H1 (cell line): Measurements from ENCODE around the gene PALD1. TPM values are rescaled to one million over a fixed set of nuclear protein-coding genes. Genes with fewer than 3 reads are reported as not detected.

Experiments
- EGR1 ChIP-seq: IDR thresholded peaks from 2 replicates; pipeline ENCODE4 v1.6.1; 2011; ENCODE audit warnings: low read depth, low read length, borderline replicate concordance
- GTF2F1 ChIP-seq: IDR thresholded peaks from 2 replicates; pipeline ENCODE4 v1.6.1; 2012; ENCODE audit warnings: low read depth, low read length, improper control_type of control experiment, borderline replicate concordance
- KDM4A ChIP-seq: IDR thresholded peaks from one replicate; pipeline ENCODE4 v1.7.1; 2012; ENCODE audit warnings: low read depth, mild to moderate bottlenecking, moderate library complexity, low read length, inconsistent platforms; ENCODE audit not compliant: severe bottlenecking
- RXRA ChIP-seq: IDR thresholded peaks from 2 replicates; pipeline ENCODE4 v1.6.1; 2011; ENCODE audit warnings: low read depth, mild to moderate bottlenecking, low read length, moderate library complexity; ENCODE audit not compliant: insufficient read depth
- SRF ChIP-seq: IDR thresholded peaks from 2 replicates; pipeline ENCODE4 v1.6.1; 2011; ENCODE audit warnings: mild to moderate bottlenecking, low read depth, low read length, moderate library complexity
- TEAD4 ChIP-seq: IDR thresholded peaks from 2 replicates; pipeline ENCODE4 v1.6.1; 2012; ENCODE audit warnings: low read depth, low read length, inconsistent platforms, mixed read lengths
- polyA plus RNA-seq, 7 experiments: library from polyadenylated mRNA; depleted of rRNA in 3 of 7; stranded (reverse) in 5 of 7; unstranded in 2 of 7; fragments of >200 nt in 5 of 7; fragments of 200-250 nt in 2 of 7; gene quantifications; 1 replicate in 5 of 7; 2 replicates in 1 of 7; 4 replicates in 1 of 7; pipeline versions ENCODE4 v1.2.1 to v1.2.3, GENCODE V29; 2011 to 2013; ENCODE audit warnings: missing spikeins in 2 of 7, mixed read lengths in 2 of 7
- total RNA-seq: library from RNA; stranded (reverse); fragmentation: NEBNext Ultra II Directional; extraction: Animal tissue kit (Norgen Biotek cat#: 25700); gene quantifications from 2 replicates; pipeline ENCODE4 v1.2.1, GENCODE V29; 2021
- TF ChIP-seq, protein P1 (sequence below): IDR thresholded peaks from 2 replicates; pipeline ENCODE4 v1.6.1; 2012; ENCODE audit warnings: inconsistent platforms

Gene PALD1
- total and polyA plus RNA-seq, 2 of the 8 experiments (the other 6 are each of a cell fraction or from before 2014, with no cell fraction given) = 13.3 to 32.8 TPM

DNA sequence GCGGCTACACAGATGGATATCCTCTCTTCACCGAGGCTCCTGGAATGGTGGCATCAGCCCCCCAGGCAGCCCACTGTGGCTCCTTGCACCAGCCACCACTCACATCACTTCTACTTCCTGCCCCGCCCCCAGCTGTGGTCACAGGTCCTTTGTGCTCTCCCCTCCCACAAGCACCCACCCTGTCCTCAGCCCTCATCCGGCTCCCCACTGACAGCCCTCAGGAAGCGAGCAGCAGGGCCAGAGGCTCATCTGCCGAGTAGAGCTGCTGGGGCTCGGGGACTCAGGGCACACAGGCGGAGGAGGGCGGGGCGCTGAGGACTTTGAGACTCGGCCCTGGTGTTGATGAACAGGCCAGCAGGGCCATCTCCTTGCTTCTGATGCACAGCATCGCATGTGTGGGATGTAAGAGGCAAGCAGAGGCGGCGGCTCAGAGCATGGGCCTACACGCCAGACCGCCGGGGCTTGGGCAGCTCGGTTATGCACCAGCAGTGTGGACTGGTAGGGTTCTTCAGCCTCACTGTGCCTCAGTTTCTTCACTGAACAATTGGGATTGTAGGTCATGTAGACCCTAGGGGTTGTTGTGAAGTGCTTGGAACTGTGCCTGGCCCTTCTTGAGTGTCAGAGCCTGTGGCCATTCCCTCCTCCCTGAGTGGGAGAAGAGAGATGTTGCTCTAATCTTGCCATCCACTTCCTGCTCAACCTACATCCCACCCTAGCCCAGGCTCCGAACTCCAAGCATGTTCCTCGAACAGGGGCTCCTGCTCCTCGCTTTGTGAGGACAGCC is 124.3 kb downstream of the PALD1 start, which contains the start of gene PRF1 (continued):
- TF ChIP-seq RXRA (no peak), GTF2F1 (no peak), TEAD4 (no peak), SRF (no peak), KDM4A (no peak), EGR1 (no peak)
- TF ChIP-seq, protein P1, sequence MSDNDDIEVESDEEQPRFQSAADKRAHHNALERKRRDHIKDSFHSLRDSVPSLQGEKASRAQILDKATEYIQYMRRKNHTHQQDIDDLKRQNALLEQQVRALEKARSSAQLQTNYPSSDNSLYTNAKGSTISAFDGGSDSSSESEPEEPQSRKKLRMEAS = no peak
